Stimulated activated CD8-positive, alpha-beta memory T cell treated with anti-CD3 and anti-CD28 coated beads, Interleukin-15, amount 100 ng/mL, for 48 hours (primary cell): ENCODE measurements around the gene PSEN2.

Experiments used
- DNase-seq, 2 donors: peaks; one replicate each; pipeline ENCODE4 v3.0.0-alpha.2; 2020; ENCODE audit warnings: low read depth in 2 of 2

PSEN2 gene

DNA sequence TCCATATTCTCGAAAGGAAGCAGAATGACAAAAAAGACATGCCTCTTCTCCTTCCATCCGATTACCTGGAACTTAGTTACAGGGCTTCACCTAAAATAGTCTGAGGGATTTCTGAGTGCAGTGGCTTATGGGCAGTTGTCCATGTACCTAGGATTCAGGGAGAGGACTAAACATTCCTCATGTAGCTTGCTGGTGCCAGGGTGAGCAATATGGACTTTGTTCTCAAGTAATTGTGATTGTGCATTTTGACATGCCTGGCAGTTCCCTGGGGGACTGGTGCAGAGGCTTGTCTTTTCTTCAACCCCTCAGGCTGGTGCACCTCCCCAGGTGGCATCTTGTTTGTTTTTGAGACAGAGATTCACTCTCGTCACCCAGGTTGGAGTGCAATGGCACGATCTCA lies 6.1 kb upstream of the PSEN2 start:
- DNase-seq = no peak

DNA sequence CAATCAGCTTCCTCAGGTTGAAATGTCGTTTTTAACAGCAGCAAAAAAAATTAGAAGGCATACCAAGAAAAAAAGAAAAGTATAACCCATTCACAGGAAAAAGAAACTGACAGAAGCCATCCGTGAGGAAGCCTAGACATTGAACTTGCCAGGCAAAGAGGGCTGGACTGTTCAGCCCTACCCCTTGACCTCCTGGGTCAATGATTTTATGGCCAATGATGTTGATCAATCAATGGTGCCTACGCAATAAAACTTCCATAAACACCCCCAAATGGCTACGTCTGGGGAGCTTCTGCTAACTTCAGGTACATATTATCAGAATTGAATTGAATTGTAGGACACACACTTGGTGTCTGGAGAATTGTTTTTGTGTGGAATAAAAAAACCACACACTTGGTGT lies 4.8 kb upstream of the PSEN2 start:
- DNase-seq = no peak

DNA sequence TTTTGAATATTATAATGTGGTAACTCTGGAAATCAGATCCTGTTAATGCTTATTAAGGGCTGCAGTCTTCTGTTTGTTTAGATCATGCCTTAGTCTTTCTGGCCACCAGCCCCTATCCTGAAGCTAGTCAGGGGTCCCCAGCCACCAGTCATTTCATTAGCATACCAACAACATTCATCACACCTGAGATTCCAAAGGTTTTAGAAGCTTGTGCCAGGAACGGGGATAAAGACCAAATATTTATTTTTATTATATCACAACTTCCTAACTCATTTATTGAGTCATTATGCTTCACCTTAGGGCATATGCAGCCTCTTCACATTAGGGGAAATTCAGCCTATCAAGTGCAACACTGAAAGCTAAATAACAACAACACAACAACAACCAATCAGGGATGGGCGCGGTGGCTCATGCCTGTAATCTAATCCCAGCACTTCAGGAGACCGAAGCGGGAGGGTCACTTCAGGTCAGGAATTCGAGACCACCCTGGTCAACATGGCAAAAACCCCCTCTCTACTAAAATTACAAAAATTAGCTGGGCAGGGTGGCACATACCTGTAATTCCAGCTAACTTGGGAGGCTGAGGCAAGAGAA lies 2.9 kb upstream of the PSEN2 start:
- DNase-seq = no peak

DNA sequence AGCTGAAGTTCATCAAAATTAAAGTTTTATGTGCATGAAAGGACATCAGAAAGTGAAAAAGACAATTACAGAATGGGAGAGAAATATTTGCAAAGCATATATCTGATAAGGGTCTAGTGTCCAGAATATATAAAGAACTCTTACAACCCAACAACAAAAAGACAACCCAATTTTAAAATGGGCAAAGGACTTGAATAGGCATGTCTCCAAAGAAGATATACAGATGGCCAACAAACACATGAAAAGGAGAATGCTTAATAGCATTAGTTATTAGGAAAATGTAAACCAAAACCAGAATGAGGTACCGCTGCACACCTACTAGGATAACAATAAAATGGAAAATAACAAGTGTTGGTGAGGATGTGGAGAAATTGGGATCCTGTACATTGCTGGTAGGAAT lies 1.7 kb upstream of the PSEN2 start:
- DNase-seq = no peak

DNA sequence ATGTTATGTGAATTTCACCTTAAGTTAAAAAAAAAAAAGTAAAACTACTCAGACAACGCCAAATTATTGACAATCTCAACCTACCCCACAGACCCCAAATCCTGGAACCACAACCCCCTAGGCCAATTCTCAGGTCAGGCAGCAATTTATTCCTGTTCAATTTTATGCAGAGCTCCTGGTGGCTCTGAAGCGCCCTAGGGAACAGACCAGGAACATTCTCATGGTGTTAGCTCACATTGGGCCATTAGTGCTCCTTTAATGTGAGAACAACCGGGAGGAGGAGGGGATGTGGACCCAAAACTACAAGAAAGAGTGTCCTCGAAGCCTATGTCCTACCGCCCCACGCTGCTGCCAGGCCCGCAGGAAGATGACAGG lies 403 bp upstream of the PSEN2 start:
- no peak for DNase-seq

DNA sequence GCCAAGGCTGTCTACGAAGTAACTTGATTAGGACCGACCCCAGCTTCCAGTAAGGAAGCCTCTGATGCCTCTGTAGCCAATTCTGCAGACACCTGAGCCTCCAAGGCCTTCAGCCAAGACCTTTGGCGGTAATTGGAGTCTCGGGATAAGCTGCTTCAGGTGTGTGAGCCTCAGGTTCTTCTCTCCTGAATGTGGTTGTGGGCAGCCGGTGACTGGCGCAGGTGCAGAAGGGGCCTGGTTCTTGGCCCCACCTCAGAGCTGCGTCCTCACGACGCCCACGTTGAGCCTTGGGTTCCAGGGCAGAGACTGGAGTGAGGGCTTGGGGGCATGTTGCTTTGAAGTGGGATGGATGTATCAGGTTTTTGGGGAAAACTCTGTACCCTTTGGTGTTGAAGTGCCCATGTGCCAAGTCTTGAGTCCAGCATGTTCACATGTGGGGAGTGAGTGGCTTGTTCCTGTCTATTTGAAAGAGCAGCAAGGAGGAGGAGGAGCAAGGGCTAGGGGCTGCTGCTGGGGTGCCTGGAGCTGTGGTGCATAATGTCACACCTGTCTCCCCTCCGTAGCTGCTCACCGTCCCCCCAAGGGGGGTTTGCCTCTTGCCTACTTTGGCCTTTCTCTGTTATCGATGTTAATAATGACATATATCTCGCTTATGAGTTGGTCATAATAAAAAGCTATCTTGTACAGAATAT lies 1.4 kb downstream of the PSEN2 start:
- DNase-seq = no peak

DNA sequence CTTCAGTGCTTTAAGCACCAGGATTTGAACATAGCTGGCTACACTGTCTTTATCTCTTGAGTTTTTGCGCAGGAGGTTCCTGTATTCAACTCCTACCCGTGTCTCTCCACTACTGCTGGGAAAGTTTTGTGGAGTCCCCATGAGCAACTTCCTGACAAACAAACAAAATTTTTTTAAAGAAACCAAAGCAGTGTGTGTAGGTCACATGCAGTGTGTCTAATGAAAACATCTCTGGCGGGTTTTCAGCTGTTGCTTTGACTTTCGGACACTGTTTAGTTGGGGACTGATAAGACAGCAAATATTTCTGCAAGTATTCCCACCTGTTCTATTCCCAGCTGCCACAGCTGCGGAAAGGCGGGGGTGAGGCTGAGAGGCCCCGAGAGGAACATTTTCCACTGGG lies 2.0 kb downstream of the PSEN2 start:
- no peak for DNase-seq

DNA sequence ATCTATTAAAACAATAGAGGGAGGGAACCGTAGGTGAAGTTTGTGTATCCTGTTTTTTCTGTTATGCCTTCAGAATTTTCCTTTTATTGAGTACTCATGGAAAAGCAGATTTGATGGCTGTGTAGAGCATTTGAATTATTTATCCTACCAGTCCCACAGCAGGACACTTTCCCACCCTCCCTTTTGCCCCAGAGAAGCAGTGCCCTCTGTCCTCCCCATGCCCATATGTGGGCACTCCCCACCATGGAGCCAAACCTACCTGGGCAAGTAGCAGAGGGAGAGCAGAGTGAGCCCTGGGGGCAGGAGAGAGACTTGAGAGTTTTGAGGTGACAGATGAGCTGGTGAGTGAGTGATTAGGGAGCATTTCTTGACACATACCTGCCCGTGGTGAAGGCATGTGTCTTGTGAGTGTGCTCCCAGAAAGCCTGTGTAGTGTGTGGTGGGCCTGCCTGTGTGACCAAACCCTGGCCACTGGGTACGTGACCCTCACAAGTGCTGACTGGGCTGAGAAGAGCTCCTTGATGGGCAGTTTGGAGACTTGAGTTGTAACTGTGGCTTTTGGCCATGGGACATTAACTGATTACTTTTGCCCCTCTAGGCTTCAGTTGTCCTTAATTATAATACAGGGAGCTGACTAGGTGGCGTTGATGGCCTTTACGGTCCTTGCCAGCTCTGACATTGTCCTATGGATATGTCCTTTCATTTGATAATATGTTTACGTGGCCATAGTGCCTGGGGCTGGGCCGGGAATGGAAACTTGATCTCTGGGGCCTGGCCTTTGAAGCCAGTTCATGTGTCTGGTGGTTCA lies 3.6 kb downstream of the PSEN2 start:
- no peak for DNase-seq

DNA sequence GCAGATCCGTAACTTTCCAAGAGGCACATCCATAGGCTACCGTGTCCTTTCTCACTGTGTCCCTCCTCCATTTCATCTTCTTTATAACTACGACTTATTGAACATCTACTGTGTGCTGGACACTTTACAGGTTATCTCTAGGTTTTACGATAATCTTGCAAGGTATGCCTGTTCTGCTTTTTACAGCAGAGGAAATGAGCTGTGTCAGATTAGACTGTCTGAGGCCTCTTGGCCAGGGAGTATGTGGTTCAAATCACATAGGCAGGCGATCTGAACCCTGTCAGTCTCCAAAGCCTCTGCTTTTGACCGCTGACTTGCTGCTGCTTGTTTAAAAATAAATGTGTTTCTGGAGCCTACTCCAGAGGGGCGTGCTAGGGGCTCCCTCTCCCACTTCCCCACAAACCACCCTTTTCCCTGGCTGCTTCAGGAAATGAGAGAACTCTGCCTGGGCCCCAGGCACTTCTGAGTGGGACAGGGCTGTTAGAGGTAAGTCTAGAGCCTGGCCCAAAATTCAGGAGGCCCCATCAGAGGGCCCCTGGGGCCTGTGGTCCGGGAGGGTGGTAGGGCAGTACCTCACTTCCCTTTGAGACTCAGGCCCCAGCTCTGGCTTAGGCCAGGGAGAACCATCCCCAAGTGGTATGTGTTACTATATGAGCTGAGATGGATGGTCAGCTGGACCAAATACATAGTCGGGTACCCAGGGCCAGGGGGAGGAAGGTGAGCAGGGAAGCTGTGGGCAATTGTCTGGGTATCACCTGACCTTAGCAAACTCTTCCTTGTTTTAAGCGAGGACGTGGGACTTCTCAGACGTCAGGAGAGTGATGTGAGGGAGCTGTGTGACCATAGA lies 4.4 kb downstream of the PSEN2 start:
- DNase-seq = no peak

DNA sequence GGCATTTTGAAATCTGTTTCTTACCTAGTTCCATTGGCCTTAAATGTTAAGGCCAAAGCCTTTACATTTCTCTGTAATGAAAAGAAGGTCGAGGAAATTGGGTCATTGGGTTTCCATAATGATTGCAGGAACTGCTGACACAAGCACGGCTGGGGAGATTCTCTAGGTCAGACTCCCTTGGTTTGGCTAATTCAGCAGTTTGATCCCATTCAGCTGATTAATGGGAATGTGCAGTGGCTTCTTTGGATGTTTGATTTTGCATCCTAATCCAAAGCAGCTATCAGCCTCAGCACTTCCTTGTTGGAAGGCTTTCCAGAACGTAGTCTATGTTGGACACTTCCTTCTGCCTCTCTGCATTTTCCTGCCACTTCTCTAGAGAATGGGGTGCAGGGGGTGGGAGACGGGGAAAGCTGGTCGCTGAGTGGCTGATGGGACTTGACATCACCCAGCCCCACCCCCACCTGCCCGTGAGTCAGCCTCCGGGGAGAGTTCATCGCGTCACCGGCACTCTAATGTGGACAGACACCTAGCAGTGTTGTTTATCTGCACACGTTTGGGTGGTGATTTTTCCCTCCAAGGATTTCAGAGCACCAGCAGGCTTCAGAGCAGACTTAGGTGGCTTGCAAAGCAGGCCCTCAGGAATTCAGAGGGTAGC lies 5.4 kb downstream of the PSEN2 start:
- DNase-seq = no peak

DNA sequence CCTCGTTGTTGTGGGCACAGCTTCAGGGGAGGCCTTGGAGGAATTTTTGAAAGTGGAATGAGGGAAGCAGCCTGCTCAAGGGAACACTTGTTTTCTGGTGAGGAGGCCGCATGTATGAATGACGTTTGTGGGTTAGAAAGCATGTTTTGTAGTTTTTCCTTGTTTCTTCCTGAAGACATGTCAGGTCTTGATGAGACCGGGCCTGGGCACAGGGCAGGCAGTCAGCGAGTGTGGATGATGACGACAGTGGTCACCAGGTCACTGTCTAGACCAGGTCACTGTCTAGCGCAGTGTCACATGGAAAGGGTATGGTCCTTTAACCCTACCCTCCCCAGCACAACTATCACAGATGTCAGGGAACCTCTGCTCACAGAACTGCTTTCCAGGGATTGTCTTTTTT lies 7.3 kb downstream of the PSEN2 start:
- no peak for DNase-seq

DNA sequence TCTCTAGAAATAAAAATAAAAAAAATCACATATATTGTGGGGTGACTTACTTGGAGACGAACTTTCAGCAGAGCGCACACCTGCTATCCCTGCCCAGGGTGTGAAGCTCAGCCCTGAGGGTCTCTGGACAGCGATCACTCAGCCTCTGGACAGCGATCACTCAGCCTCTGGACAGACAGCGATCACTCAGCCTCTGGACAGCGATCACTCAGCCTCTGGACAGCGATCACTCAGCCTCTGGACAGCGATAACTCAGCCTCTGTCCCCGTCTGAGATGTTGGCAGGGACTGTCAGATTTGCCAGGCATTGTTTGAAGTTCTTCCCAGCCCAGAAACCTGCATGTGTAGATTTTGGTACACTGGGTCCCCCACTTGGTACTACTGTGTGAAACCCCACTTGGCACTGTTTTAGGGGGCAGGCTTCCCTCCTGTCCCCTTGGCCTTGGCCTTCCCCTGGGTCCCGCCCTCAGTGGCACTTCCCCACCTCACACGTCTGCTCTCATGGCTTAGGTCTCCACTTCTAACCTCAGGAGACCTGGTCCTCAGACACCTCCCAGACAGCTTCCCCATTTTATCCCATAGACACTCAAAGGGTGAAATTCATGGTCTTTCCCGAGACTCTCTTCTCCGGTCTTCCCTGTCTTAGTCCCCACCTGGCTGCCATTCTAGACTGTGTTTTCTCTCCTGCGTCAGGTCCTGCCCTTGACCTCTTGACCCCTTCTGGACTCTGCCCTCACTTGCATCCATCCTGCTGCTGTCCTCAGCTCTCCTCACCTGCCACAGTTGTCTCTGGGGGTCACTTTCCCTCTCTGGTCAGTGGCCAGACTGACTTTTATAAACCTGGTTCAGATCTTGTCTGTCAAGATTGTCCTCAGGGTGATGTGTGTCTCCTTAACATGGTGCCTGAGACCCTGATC lies 10.2 kb downstream of the PSEN2 start:
- no peak for DNase-seq

DNA sequence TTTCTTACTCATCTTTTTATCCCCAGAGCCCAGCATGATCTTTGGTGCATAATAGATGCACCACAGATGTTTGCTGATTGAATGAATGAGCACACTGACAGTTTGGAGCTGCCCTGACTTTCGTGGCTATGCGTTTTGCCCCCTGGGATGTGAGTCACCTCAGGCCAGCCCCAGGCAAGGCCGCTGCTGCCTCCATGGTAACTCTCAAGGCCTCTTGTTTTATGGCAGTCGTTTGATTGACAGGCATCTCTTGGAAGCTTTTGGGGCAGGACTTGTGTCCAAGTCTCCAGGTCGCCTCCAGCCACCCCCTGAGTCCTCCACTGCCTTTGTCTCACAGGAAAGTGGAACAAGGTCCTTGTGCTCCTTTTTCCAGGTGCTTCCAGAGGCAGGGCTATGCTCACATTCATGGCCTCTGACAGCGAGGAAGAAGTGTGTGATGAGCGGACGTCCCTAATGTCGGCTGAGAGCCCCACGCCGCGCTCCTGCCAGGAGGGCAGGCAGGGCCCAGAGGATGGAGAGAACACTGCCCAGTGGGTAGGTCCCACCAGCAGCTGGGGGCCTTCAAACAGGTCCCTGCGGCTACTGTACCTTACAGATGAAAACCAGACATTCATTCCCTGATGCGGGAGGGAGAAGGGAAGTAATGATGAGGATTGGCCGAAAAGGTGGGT lies 11.2 kb downstream of the PSEN2 start:
- no peak for DNase-seq

DNA sequence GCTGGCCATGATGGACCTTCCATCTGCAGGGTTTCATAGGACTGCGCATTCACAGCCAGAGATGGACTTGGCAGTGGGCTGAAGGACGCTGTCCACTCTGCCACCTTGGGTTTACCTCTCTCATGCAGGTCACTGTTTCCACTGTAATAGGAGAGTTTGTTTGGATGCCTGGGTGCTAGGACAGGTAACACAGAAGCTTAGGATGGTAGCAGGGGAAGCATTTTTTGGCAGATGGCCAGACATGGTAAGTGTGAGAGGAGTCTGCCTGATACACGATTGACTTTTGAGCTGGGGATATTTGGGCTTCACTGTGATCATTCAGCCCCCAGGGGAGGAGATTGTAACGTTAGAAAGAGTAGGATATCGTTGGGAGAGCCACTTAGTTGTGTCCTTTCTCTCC lies 11.8 kb downstream of the PSEN2 start:
- DNase-seq = no peak

DNA sequence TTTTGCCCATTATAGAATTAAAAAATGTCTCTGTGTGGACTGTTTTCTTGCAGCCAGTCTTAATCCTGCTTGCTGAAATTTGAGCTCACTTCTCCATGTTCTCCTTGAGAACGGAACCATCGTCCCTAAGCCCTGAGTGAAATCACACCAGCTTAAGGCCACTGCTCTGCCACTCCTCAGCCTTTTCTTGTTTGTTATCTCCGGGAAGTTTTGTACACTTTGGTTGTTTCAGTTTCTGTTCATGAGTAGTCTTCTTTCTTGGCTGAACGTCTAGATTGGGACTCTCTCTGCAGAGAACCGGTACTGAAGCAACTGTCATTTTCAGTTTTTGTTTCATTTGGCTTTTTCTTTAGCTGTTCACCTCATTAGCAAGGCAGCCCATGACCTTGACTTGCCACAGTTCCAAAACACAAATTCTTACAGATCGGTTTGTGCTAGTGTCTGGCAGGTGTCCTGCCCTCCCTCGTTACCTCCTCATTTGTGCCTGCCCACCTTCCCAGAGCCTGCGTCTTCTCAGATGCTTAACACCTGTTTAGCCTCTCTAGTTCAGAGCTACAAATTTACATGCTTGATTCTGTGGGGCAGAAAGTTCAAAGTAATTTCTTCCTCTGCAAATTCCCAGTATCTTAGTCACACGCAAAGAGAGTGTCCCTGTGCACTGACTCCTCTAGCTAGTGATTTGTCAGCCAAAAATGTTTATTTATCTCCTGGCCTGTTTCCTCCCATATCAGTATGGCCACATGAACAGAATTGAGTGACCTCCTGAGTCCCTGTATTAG lies 12.4 kb downstream of the PSEN2 start:
- DNase-seq = no peak

DNA sequence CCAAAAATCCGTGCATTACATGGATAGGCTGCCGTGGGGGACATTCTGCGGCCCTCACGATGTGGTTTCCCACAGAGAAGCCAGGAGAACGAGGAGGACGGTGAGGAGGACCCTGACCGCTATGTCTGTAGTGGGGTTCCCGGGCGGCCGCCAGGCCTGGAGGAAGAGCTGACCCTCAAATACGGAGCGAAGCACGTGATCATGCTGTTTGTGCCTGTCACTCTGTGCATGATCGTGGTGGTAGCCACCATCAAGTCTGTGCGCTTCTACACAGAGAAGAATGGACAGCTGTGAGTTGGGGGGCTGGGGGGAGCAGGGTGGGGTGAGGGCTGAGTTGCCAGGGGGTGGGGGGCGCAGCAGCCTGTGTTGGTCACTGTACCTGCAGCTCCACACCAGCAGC lies 13.2 kb downstream of the PSEN2 start:
- no peak for DNase-seq

DNA sequence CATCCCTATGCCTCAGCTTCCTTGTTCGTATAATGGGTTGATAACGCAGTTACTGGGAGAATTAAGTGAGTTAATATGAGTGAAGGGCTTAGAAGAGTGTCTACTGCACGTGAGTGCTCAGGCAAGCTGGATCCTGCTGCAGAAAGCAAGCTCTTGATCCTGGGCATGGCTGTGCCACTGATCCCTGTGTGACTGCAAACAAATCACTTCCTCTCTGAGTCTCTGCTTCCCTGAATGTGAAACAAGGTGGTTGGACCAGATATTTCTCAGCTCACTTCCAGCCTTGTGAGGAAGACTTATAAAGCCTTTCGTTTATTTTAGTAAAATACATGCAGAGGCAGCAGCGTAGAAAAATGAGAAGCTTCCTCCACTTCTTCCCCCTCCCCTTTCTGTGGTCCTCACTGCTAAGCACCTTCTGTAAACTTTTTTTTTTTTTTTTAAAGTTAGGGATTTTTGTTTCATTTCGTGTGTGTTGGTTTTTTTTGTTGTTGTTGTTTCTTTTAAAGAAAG lies 13.8 kb downstream of the PSEN2 start:
- DNase-seq = no peak

DNA sequence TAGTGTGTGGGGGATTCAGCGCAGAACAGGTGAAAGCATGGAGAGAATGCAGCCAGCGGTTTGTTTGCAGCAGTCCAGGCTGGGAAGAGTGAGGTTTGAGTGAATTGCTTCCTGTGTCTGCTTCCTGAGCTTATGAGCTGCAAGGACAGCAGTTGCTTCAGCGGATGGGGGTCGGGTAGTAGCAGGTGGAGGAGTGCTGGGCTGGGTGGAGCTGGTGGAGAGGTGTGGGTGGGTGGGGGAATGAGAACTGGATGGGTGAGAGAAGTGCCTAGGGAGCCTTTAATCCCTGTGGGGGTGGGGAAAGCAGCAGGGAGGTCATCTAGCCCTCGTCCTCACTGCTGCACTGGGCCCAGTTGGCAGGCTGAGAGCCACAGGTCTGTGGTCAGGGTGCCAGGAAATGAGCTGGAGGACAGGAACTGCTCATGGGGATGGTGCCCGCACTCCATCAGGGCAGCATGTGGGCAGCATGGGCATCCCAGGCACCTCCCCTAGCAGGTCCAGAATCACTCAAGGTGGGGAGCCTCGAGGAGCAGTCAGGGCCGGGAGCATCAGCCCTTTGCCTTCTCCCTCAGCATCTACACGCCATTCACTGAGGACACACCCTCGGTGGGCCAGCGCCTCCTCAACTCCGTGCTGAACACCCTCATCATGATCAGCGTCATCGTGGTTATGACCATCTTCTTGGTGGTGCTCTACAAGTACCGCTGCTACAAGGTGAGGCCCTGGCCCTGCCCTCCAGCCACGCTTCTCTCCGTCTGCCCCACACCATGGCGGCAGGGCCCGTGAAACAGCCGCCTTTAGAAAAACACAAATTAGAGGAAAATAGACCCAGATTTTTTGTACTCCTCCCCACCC lies 14.8 kb downstream of the PSEN2 start:
- DNase-seq = no peak
